ENCODE measurements around the gene NUP133. TPM values are rescaled to one million over a fixed set of nuclear protein-coding genes. Genes with fewer than 3 reads are reported as not detected.
"Not testable (repeated sequence)": the region's sequence is repeated elsewhere in the genome, so short reads cannot be mapped to it uniquely, and the experiment has no call there.

The NUP133 gene
- total RNA-seq, 3 donors from 2014 or later, result 49.8 to 62.5 (median 56.7) TPM

GRCh38 chr1:229480495-229480894 lies 27.6 kb downstream of the NUP133 start:
- Mint-ChIP-seq H3K27me3 (ENCODE audit: low read depth) (no peaks in the 10 kb centered on the region), H3K4me3 (no peak overlapping the region), H3K36me3 (ENCODE audit: insufficient read depth) (peaks cover 45% of the 10 kb centered on the region), H3K4me1 (ENCODE audit: low read depth) (peaks cover 6% of the 10 kb centered on the region), H3K9me3 (no peaks in the 10 kb centered on the region)
- no peak for ATAC-seq
- no peak for DNase-seq

GRCh38 chr1:229479660-229480399 lies 28.3 kb downstream of the NUP133 start:
- Mint-ChIP-seq H3K9me3 (no peaks in the 10 kb centered on the region), H3K4me1 (ENCODE audit: low read depth) (peaks cover 6% of the 10 kb centered on the region), H3K27me3 (ENCODE audit: low read depth) (no peaks in the 10 kb centered on the region), H3K36me3 (ENCODE audit: insufficient read depth) (peaks cover 43% of the 10 kb centered on the region), H3K4me3 (no peak overlapping the region)
- no peak for ATAC-seq
- DNase-seq, result no peak

- no peaks in the 10 kb centered on the region for H3K27me3 Mint-ChIP-seq (ENCODE audit: low read depth)
- DNase-seq (no peak), ATAC-seq (peak in 1 of 2 donors; percentile 43)
- no peak overlapping the region for H3K4me3 Mint-ChIP-seq
- no peaks in the 10 kb centered on the region for H3K9me3 Mint-ChIP-seq
- peaks cover 47% of the 10 kb centered on the region for H3K36me3 Mint-ChIP-seq (ENCODE audit: insufficient read depth)
- peaks cover 6% of the 10 kb centered on the region for H3K4me1 Mint-ChIP-seq (ENCODE audit: low read depth)
These were observed 29.3 kb downstream of the NUP133 start for GRCh38 chr1:229478852-229479251.

- H3K27me3 Mint-ChIP-seq (ENCODE audit: low read depth); H3K4me1 Mint-ChIP-seq (ENCODE audit: low read depth); H3K9me3 Mint-ChIP-seq; ATAC-seq; DNase-seq; H3K4me3 Mint-ChIP-seq: not testable (repeated sequence)
- H3K36me3 Mint-ChIP-seq (ENCODE audit: insufficient read depth), result peaks cover 44% of the 10 kb centered on the region
These were observed 32.3 kb downstream of the NUP133 start for GRCh38 chr1:229475859-229476258.

GRCh38 chr1:229474509-229474908 lies 33.6 kb downstream of the NUP133 start:
- H3K4me3 Mint-ChIP-seq, result no peak overlapping the region

GRCh38 chr1:229471175-229471574 lies 37.0 kb downstream of the NUP133 start:
- Mint-ChIP-seq H3K27me3 (ENCODE audit: low read depth) (no peaks in the 10 kb centered on the region), H3K4me3 (no peak overlapping the region), H3K9me3 (no peaks in the 10 kb centered on the region), H3K36me3 (ENCODE audit: insufficient read depth) (peaks cover 52% of the 10 kb centered on the region), H3K4me1 (ENCODE audit: low read depth) (no peaks in the 10 kb centered on the region)
- ATAC-seq (no peak), DNase-seq (no peak)

More at GRCh38 chr1:229474509-229474908, 33.6 kb downstream of the NUP133 start:
- H3K9me3 Mint-ChIP-seq, result no peaks in the 10 kb centered on the region
- ATAC-seq (no peak), DNase-seq (no peak)
- peaks cover under 1% of the 10 kb centered on the region for H3K4me1 Mint-ChIP-seq (ENCODE audit: low read depth)
- no peaks in the 10 kb centered on the region for H3K27me3 Mint-ChIP-seq (ENCODE audit: low read depth)
- H3K36me3 Mint-ChIP-seq (ENCODE audit: insufficient read depth), result peaks cover 48% of the 10 kb centered on the region

- H3K4me3 Mint-ChIP-seq, result no peak overlapping the region
These were observed 37.6 kb downstream of the NUP133 start for GRCh38 chr1:229470406-229471043.

GRCh38 chr1:229466887-229467286 lies 41.3 kb downstream of the NUP133 start:
- H3K4me3 Mint-ChIP-seq, result no peak overlapping the region
- H3K27me3 Mint-ChIP-seq (ENCODE audit: low read depth), result no peaks in the 10 kb centered on the region
- H3K9me3 Mint-ChIP-seq, result no peaks in the 10 kb centered on the region
- ATAC-seq, result no peak
- no peak for DNase-seq
- peaks cover 61% of the 10 kb centered on the region for H3K36me3 Mint-ChIP-seq (ENCODE audit: insufficient read depth)
- H3K4me1 Mint-ChIP-seq (ENCODE audit: low read depth), result no peaks in the 10 kb centered on the region

More at GRCh38 chr1:229470406-229471043, 37.6 kb downstream of the NUP133 start:
- Mint-ChIP-seq H3K36me3 (ENCODE audit: insufficient read depth) (peaks cover 56% of the 10 kb centered on the region), H3K27me3 (ENCODE audit: low read depth) (no peaks in the 10 kb centered on the region), H3K9me3 (no peaks in the 10 kb centered on the region), H3K4me1 (ENCODE audit: low read depth) (no peaks in the 10 kb centered on the region)
- ATAC-seq, result no peak
- no peak for DNase-seq

GRCh38 chr1:229464672-229465071 lies 43.5 kb downstream of the NUP133 start:
- H3K27me3 Mint-ChIP-seq (ENCODE audit: low read depth), result no peaks in the 10 kb centered on the region
- ATAC-seq (no peak), DNase-seq (no peak)
- no peaks in the 10 kb centered on the region for H3K4me1 Mint-ChIP-seq (ENCODE audit: low read depth)
- no peak overlapping the region for H3K4me3 Mint-ChIP-seq
- H3K36me3 Mint-ChIP-seq (ENCODE audit: insufficient read depth), result peaks cover 62% of the 10 kb centered on the region
- H3K9me3 Mint-ChIP-seq, result no peaks in the 10 kb centered on the region

GRCh38 chr1:229461032-229461668 lies 47.0 kb downstream of the NUP133 start:
- Mint-ChIP-seq H3K36me3 (ENCODE audit: insufficient read depth) (peaks cover 58% of the 10 kb centered on the region), H3K4me1 (ENCODE audit: low read depth) (no peaks in the 10 kb centered on the region), H3K9me3 (no peaks in the 10 kb centered on the region), H3K4me3 (no peak overlapping the region), H3K27me3 (ENCODE audit: low read depth) (no peaks in the 10 kb centered on the region)
- DNase-seq (no peak), ATAC-seq (no peak)

GRCh38 chr1:229459815-229460214 lies 48.3 kb downstream of the NUP133 start:
- Mint-ChIP-seq H3K4me1 (ENCODE audit: low read depth) (no peaks in the 10 kb centered on the region), H3K36me3 (ENCODE audit: insufficient read depth) (peaks cover 51% of the 10 kb centered on the region), H3K9me3 (no peaks in the 10 kb centered on the region), H3K27me3 (ENCODE audit: low read depth) (no peaks in the 10 kb centered on the region), H3K4me3 (no peak overlapping the region)
- ATAC-seq (no peak), DNase-seq (no peak)

- Mint-ChIP-seq H3K27me3 (ENCODE audit: low read depth) (no peaks in the 10 kb centered on the region), H3K4me1 (ENCODE audit: low read depth) (no peaks in the 10 kb centered on the region)
These were observed 50.7 kb downstream of the NUP133 start for GRCh38 chr1:229457436-229457835.

GRCh38 chr1:229456016-229456415 lies 52.1 kb downstream of the NUP133 start:
- peaks cover 43% of the 10 kb centered on the region for H3K36me3 Mint-ChIP-seq (ENCODE audit: insufficient read depth)
- no peaks in the 10 kb centered on the region for H3K27me3 Mint-ChIP-seq (ENCODE audit: low read depth)
- no peak for DNase-seq
- H3K4me3 Mint-ChIP-seq, result no peak overlapping the region
- ATAC-seq, result no peak
- no peaks in the 10 kb centered on the region for H3K9me3 Mint-ChIP-seq
- no peaks in the 10 kb centered on the region for H3K4me1 Mint-ChIP-seq (ENCODE audit: low read depth)

More at GRCh38 chr1:229457436-229457835, 50.7 kb downstream of the NUP133 start:
- H3K9me3 Mint-ChIP-seq, result no peaks in the 10 kb centered on the region
- DNase-seq (no peak), ATAC-seq (no peak)
- H3K36me3 Mint-ChIP-seq (ENCODE audit: insufficient read depth), result peaks cover 47% of the 10 kb centered on the region
- no peak overlapping the region for H3K4me3 Mint-ChIP-seq

GRCh38 chr1:229454056-229454455 lies 54.1 kb downstream of the NUP133 start:
- no peaks in the 10 kb centered on the region for H3K4me1 Mint-ChIP-seq (ENCODE audit: low read depth)
- no peaks in the 10 kb centered on the region for H3K9me3 Mint-ChIP-seq
- DNase-seq (no peak), ATAC-seq (no peak)
- no peak overlapping the region for H3K4me3 Mint-ChIP-seq
- H3K27me3 Mint-ChIP-seq (ENCODE audit: low read depth), result no peaks in the 10 kb centered on the region
- H3K36me3 Mint-ChIP-seq (ENCODE audit: insufficient read depth), result peaks cover 29% of the 10 kb centered on the region
